ENCODE measurements around the gene TRMT112.

The TRMT112 gene

GRCh38 chr11:64352099-64352994, 35.0 kb upstream of the TRMT112 start:
- no peak for TF ChIP-seq RAD21 (IDR thresholded peaks at IDR 0.05; ENCODE audit: low read depth)
- TF ChIP-seq EGR1 (IDR thresholded peaks at IDR 0.05) = no peak
- TF ChIP-seq YY1 (IDR thresholded peaks at IDR 0.05; ENCODE audit: low read depth) = no peak
- TF ChIP-seq TAF1 (IDR thresholded peaks at IDR 0.05; ENCODE audit: low read depth) = no peak
- no peak for TF ChIP-seq TEAD4 (IDR thresholded peaks at IDR 0.05)
- no peak for TF ChIP-seq USF1 (IDR thresholded peaks at IDR 0.05)
- TF ChIP-seq REST (IDR thresholded peaks at IDR 0.05; ENCODE audit: low read depth) = no peak
- TF ChIP-seq MAX (IDR thresholded peaks at IDR 0.05) = no peak
- TF ChIP-seq NFIC (IDR thresholded peaks at IDR 0.05) = no peak

- TF ChIP-seq RAD21 (IDR thresholded peaks at IDR 0.05; ENCODE audit: low read depth) = no peak
- no peak for TF ChIP-seq TCF12 (IDR thresholded peaks at IDR 0.05; ENCODE audit: low read depth)
- TF ChIP-seq NFIC (IDR thresholded peaks at IDR 0.05) = no peak
- no peak for TF ChIP-seq CEBPB (IDR thresholded peaks at IDR 0.05)
- TF ChIP-seq EGR1 (IDR thresholded peaks at IDR 0.05) = no peak
- no peak for TF ChIP-seq MAX (IDR thresholded peaks at IDR 0.05)
- no peak for TF ChIP-seq REST (IDR thresholded peaks at IDR 0.05; ENCODE audit: low read depth)
- no peak for TF ChIP-seq FOXM1 (IDR thresholded peaks at IDR 0.05; ENCODE audit: borderline replicate concordance, low read depth)
- no peak for TF ChIP-seq TAF1 (IDR thresholded peaks at IDR 0.05; ENCODE audit: low read depth)
- no peak for TF ChIP-seq YY1 (IDR thresholded peaks at IDR 0.05; ENCODE audit: low read depth)
- TF ChIP-seq TEAD4 (IDR thresholded peaks at IDR 0.05) = no peak
These were observed 33.8 kb upstream of the TRMT112 start for GRCh38 chr11:64351136-64351631.

GRCh38 chr11:64349404-64349803, 32.0 kb upstream of the TRMT112 start:
- TF ChIP-seq CEBPB (IDR thresholded peaks at IDR 0.05) = no peak
- TF ChIP-seq REST (IDR thresholded peaks at IDR 0.05; ENCODE audit: low read depth) = no peak
- TF ChIP-seq EP300 (IDR thresholded peaks at IDR 0.05; ENCODE audit: borderline replicate concordance) = no peak
- no peak for TF ChIP-seq TEAD4 (IDR thresholded peaks at IDR 0.05)
- no peak for TF ChIP-seq RAD21 (IDR thresholded peaks at IDR 0.05; ENCODE audit: low read depth)
- TF ChIP-seq USF1 (IDR thresholded peaks at IDR 0.05) = no peak
- TF ChIP-seq MAX (IDR thresholded peaks at IDR 0.05) = no peak
- TF ChIP-seq FOXM1 (IDR thresholded peaks at IDR 0.05; ENCODE audit: borderline replicate concordance, low read depth) = no peak
- no peak for TF ChIP-seq ZBTB7A (IDR thresholded peaks at IDR 0.05; ENCODE audit: low read depth)
- TF ChIP-seq CREB1 (IDR thresholded peaks at IDR 0.05; ENCODE audit: low read depth) = no peak
- no peak for TF ChIP-seq NFIC (IDR thresholded peaks at IDR 0.05)
- TF ChIP-seq TCF12 (IDR thresholded peaks at IDR 0.05; ENCODE audit: low read depth) = no peak
- no peak for TF ChIP-seq EGR1 (IDR thresholded peaks at IDR 0.05)
- no peak for TF ChIP-seq YY1 (IDR thresholded peaks at IDR 0.05; ENCODE audit: low read depth)
- TF ChIP-seq TAF1 (IDR thresholded peaks at IDR 0.05; ENCODE audit: low read depth) = no peak

- TF ChIP-seq CREB1 (IDR thresholded peaks at IDR 0.05; ENCODE audit: low read depth) (no peak), ZBTB7A (IDR thresholded peaks at IDR 0.05; ENCODE audit: low read depth) (no peak), EP300 (IDR thresholded peaks at IDR 0.05; ENCODE audit: borderline replicate concordance) (no peak), YY1 (IDR thresholded peaks at IDR 0.05; ENCODE audit: low read depth) (no peak), REST (IDR thresholded peaks at IDR 0.05; ENCODE audit: low read depth) (no peak), CEBPB (IDR thresholded peaks at IDR 0.05) (no peak), MAX (IDR thresholded peaks at IDR 0.05) (no peak), TAF1 (IDR thresholded peaks at IDR 0.05; ENCODE audit: low read depth) (no peak), TEAD4 (IDR thresholded peaks at IDR 0.05) (no peak), USF1 (IDR thresholded peaks at IDR 0.05) (no peak)
These were observed 31.6 kb upstream of the TRMT112 start for GRCh38 chr11:64349025-64349387.

Measured in Ishikawa (cell line).